Pulmonary artery endothelial cell (primary cell): ENCODE measurements around the gene TAF4B. TPM values are rescaled to one million over a fixed set of nuclear protein-coding genes. Genes with fewer than 3 reads are reported as not detected.
A peak's percentile ranks its signal among the peaks of the same experiment; 100 is the strongest.
"Not testable (repeated sequence)": the region's sequence is repeated elsewhere in the genome, so short reads cannot be mapped to it uniquely, and the experiment has no call there.

Experiments
- DNase-seq: peaks from one replicate; pipeline ENCODE4 v3.0.0-alpha.2; 2011; ENCODE audit warnings: low read depth, low spot score
- total RNA-seq: library from RNA; depleted of rRNA; stranded (reverse); fragments of >200 nt; gene quantifications from 2 replicates; pipeline ENCODE4 v1.2.3, GENCODE V29; 2014

Gene TAF4B
- 4.9 and 5.4 TPM in 2 replicates for total RNA-seq

- peak; percentile 64 for DNase-seq
Measured at GRCh38 chr18:26226229-26227050, at the start of gene TAF4B. TSS of gene TAF4B (plus strand) at chr18:26226445. CDS start at chr18:26226934, 489 bp downstream.

GRCh38 chr18:26181343-26181826, 44.9 kb upstream of the TAF4B start:
- DNase-seq, result no peak

- no peak for DNase-seq
Measured at GRCh38 chr18:26183395-26184112, 42.7 kb upstream of the TAF4B start.

- DNase-seq, result no peak
Measured at GRCh38 chr18:26185267-26185666, 41.0 kb upstream of the TAF4B start.

- no peak for DNase-seq
Measured at GRCh38 chr18:26190506-26190905, 35.7 kb upstream of the TAF4B start.

- no peak for DNase-seq
Measured at GRCh38 chr18:26192233-26192632, 34.0 kb upstream of the TAF4B start.

- no peak for DNase-seq
Measured at GRCh38 chr18:26196605-26197004, 29.6 kb upstream of the TAF4B start.

- DNase-seq, result not testable (repeated sequence)
Measured at GRCh38 chr18:26202001-26202400, 24.2 kb upstream of the TAF4B start.

GRCh38 chr18:26205318-26205717, 20.9 kb upstream of the TAF4B start:
- DNase-seq, result no peak

GRCh38 chr18:26206488-26206887, 19.8 kb upstream of the TAF4B start:
- DNase-seq, result no peak

- DNase-seq, result no peak
Measured at GRCh38 chr18:26207937-26208336, 18.3 kb upstream of the TAF4B start.

GRCh38 chr18:26208977-26209376, 17.3 kb upstream of the TAF4B start:
- no peak for DNase-seq

- DNase-seq, result no peak
Measured at GRCh38 chr18:26210147-26210546, 16.1 kb upstream of the TAF4B start.

GRCh38 chr18:26215247-26215970, 10.8 kb upstream of the TAF4B start:
- DNase-seq, result no peak

GRCh38 chr18:26225022-26225693, 1.1 kb upstream of the TAF4B start:
- DNase-seq, result no peak

- DNase-seq, result no peak
Measured at GRCh38 chr18:26225915-26226228, 373 bp upstream of the TAF4B start.

GRCh38 chr18:26227051-26227670, 916 bp downstream of the TAF4B start:
- DNase-seq, result no peak

GRCh38 chr18:26228562-26229260, 2.5 kb downstream of the TAF4B start:
- no peak for DNase-seq

GRCh38 chr18:26230497-26230896, 4.3 kb downstream of the TAF4B start:
- no peak for DNase-seq

GRCh38 chr18:26233208-26233607, 7.0 kb downstream of the TAF4B start:
- DNase-seq, result no peak
